Osteocyte (in vitro differentiated cells): ENCODE results near the gene SYCP3. TPM values are rescaled to one million over a fixed set of nuclear protein-coding genes. Genes with fewer than 3 reads are reported as not detected.

ENCODE experiments used
- DNase-seq: peaks from one replicate; pipeline ENCODE4 v3.0.0; 2021; ENCODE audit warnings: mixed read lengths; ENCODE audit not compliant: unreplicated experiment; ENCODE audit errors: extremely low spot score
- H3K27ac Mint-ChIP-seq: one replicate; pipeline ENCODE4 v1.8.0; 2021; ENCODE audit warnings: mild to moderate bottlenecking, mixed read lengths; ENCODE audit not compliant: unreplicated experiment
- H3K27me3 Mint-ChIP-seq: one replicate; pipeline ENCODE4 v1.8.0; 2021; ENCODE audit warnings: mixed read lengths; ENCODE audit not compliant: unreplicated experiment
- H3K36me3 Mint-ChIP-seq: one replicate; pipeline ENCODE4 v1.8.0; 2021; ENCODE audit warnings: mixed read lengths; ENCODE audit not compliant: unreplicated experiment
- H3K4me1 Mint-ChIP-seq: one replicate; pipeline ENCODE4 v1.8.0; 2021; ENCODE audit warnings: mixed read lengths; ENCODE audit not compliant: unreplicated experiment
- H3K4me3 Mint-ChIP-seq: one replicate; pipeline ENCODE4 v1.8.0; 2021; ENCODE audit warnings: mild to moderate bottlenecking, moderate library complexity, mixed read lengths; ENCODE audit not compliant: unreplicated experiment
- H3K9me3 Mint-ChIP-seq: one replicate; pipeline ENCODE4 v1.8.0; 2021; ENCODE audit warnings: mixed read lengths; ENCODE audit not compliant: unreplicated experiment
- CTCF ChIP-seq: fragments of 200-600 bp; sonication (generic); IDR thresholded peaks from 2 replicates; pipeline ENCODE4 v1.5.0; 2021; ENCODE audit warnings: antibody characterized with exemption, mild to moderate bottlenecking, moderate library complexity
- total RNA-seq: library from RNA; stranded (reverse); gene quantifications from 2 replicates; pipeline ENCODE4 v1.2.1, GENCODE V29; 2021

The SYCP3 gene
- total RNA-seq, 1 donor from 2014 or later, result not detected

- no peaks in the 10 kb centered on the region for H3K27me3 Mint-ChIP-seq
- peaks cover 7% of the 10 kb centered on the region for H3K4me1 Mint-ChIP-seq
- no peaks in the 10 kb centered on the region for H3K9me3 Mint-ChIP-seq
- H3K27ac Mint-ChIP-seq, result no peak overlapping the region
- peaks cover 8% of the 10 kb centered on the region for H3K36me3 Mint-ChIP-seq
- no peak for DNase-seq
- no peak for TF ChIP-seq CTCF
- no peak overlapping the region for H3K4me3 Mint-ChIP-seq
Observed at GRCh38 chr12:101777978-101778377, 38.7 kb upstream of the SYCP3 start.

GRCh38 chr12:101777485-101777884 is 38.2 kb upstream of the SYCP3 start:
- TF ChIP-seq CTCF, result no peak
- no peak for DNase-seq
- peaks cover 2% of the 10 kb centered on the region for H3K4me1 Mint-ChIP-seq

GRCh38 chr12:101775816-101776215 is 36.6 kb upstream of the SYCP3 start:
- Mint-ChIP-seq H3K27me3 (no peaks in the 10 kb centered on the region), H3K36me3 (peaks cover 8% of the 10 kb centered on the region), H3K4me1 (no peaks in the 10 kb centered on the region), H3K4me3 (no peak overlapping the region), H3K27ac (no peak overlapping the region), H3K9me3 (no peaks in the 10 kb centered on the region)
- no peak for TF ChIP-seq CTCF
- DNase-seq, result no peak

More at GRCh38 chr12:101777485-101777884, 38.2 kb upstream of the SYCP3 start:
- Mint-ChIP-seq H3K27me3 (no peaks in the 10 kb centered on the region), H3K4me3 (no peak overlapping the region), H3K27ac (no peak overlapping the region), H3K9me3 (no peaks in the 10 kb centered on the region), H3K36me3 (peaks cover 8% of the 10 kb centered on the region)

- Mint-ChIP-seq H3K4me3 (no peak overlapping the region), H3K36me3 (peaks cover 8% of the 10 kb centered on the region), H3K4me1 (no peaks in the 10 kb centered on the region), H3K27ac (peak overlapping the region; percentile 9), H3K27me3 (no peaks in the 10 kb centered on the region), H3K9me3 (no peaks in the 10 kb centered on the region)
- peak; percentile 90 for TF ChIP-seq CTCF
- DNase-seq, result no peak
Observed at GRCh38 chr12:101773650-101774162, 34.4 kb upstream of the SYCP3 start.

GRCh38 chr12:101772012-101772775 is 32.9 kb upstream of the SYCP3 start:
- Mint-ChIP-seq H3K36me3 (peaks cover 9% of the 10 kb centered on the region), H3K4me3 (no peak overlapping the region), H3K27me3 (no peaks in the 10 kb centered on the region)

More at GRCh38 chr12:101772012-101772775, 32.9 kb upstream of the SYCP3 start:
- Mint-ChIP-seq H3K9me3 (no peaks in the 10 kb centered on the region), H3K27ac (no peak overlapping the region), H3K4me1 (no peaks in the 10 kb centered on the region)
- no peak for DNase-seq
- no peak for TF ChIP-seq CTCF
